HepG2 (cell line): ENCODE results near the gene SLC38A3. TPM values are rescaled to one million over a fixed set of nuclear protein-coding genes. Genes with fewer than 3 reads are reported as not detected.

Source experiments
- BCL3 ChIP-seq: sonication (generic); formaldehyde crosslinking; IDR thresholded peaks from 2 replicates; pipeline ENCODE4 v1.5.1; 2020; ENCODE audit warnings: mild to moderate bottlenecking, missing genetic modification reagents, moderate library complexity
- CCDC6 ChIP-seq: sonication (generic); formaldehyde crosslinking; IDR thresholded peaks from 2 replicates; pipeline ENCODE4 v1.8.1; 2022; ENCODE audit warnings: mild to moderate bottlenecking, missing genetic modification reagents, moderate library complexity
- CHD4 ChIP-seq: fragments of 200-600 bp; sonication (generic); IDR thresholded peaks from 2 replicates; pipeline ENCODE4 v1.7.0; 2017; ENCODE audit warnings: mild to moderate bottlenecking, low read length, borderline replicate concordance
- DRAP1 ChIP-seq: IDR thresholded peaks from 2 replicates; pipeline ENCODE4 v1.6.1; 2016; ENCODE audit warnings: missing genetic modification reagents, missing compliant biosample characterization
- FOSL2 ChIP-seq: sonication (generic); formaldehyde crosslinking; IDR thresholded peaks from 2 replicates; pipeline ENCODE4 v1.4.0; 2020; ENCODE audit warnings: missing genetic modification reagents
- HNRNPK ChIP-seq: fragments of 200-400 bp; formaldehyde crosslinking; IDR thresholded peaks from 2 replicates; pipeline ENCODE4 v1.6.1; 2018; ENCODE audit warnings: low read length, low read depth, moderate library complexity, mild to moderate bottlenecking; ENCODE audit not compliant: poor library complexity, severe bottlenecking
- RARA ChIP-seq: IDR thresholded peaks from 2 replicates; pipeline ENCODE4 v1.6.1; 2016; ENCODE audit warnings: missing genetic modification reagents, missing compliant biosample characterization
- RXRA ChIP-seq: sonication (generic); formaldehyde crosslinking; IDR thresholded peaks from 2 replicates; pipeline ENCODE4 v1.5.1; 2020; ENCODE audit warnings: missing genetic modification reagents
- SAFB2 ChIP-seq: sonication (generic); formaldehyde crosslinking; IDR thresholded peaks from 2 replicates; pipeline ENCODE4 v1.5.1; 2020; ENCODE audit warnings: missing genetic modification reagents, low read depth, mild to moderate bottlenecking, borderline replicate concordance
- SMAD1 ChIP-seq: sonication (generic); formaldehyde crosslinking; IDR thresholded peaks from 2 replicates; pipeline ENCODE4 v1.4.0; 2020; ENCODE audit warnings: missing genetic modification reagents, low read depth, mild to moderate bottlenecking, borderline replicate concordance
- SNAPC5 ChIP-seq: sonication (generic); formaldehyde crosslinking; IDR thresholded peaks from 2 replicates; pipeline ENCODE4 v1.8.1; 2023; ENCODE audit warnings: mild to moderate bottlenecking, missing genetic modification reagents, borderline replicate concordance
- SPEN ChIP-seq: sonication (generic); formaldehyde crosslinking; IDR thresholded peaks from 2 replicates; pipeline ENCODE4 v1.5.1; 2020; ENCODE audit warnings: low read depth, mild to moderate bottlenecking, missing genetic modification reagents
- TBL1XR1 ChIP-seq: fragments of 150-350 bp; IDR thresholded peaks from 2 replicates; pipeline ENCODE4 v1.6.1; 2014; ENCODE audit warnings: borderline replicate concordance, low read length; ENCODE audit not compliant: partially characterized antibody
- ZBTB10 ChIP-seq: sonication (generic); formaldehyde crosslinking; IDR thresholded peaks from 2 replicates; pipeline ENCODE4 v1.4.0; 2020; ENCODE audit warnings: missing genetic modification reagents, borderline replicate concordance
- ZBTB33 ChIP-seq: sonication (generic); formaldehyde crosslinking; IDR thresholded peaks from 2 replicates; pipeline ENCODE4 v1.4.0; 2020; ENCODE audit warnings: missing genetic modification reagents
- ZBTB38 ChIP-seq: sonication (generic); formaldehyde crosslinking; IDR thresholded peaks from 2 replicates; pipeline ENCODE4 v1.5.1; 2020; ENCODE audit warnings: mild to moderate bottlenecking, missing genetic modification reagents
- ZFY ChIP-seq: sonication (generic); formaldehyde crosslinking; IDR thresholded peaks from 2 replicates; pipeline ENCODE4 v1.4.0; 2020; ENCODE audit warnings: missing genetic modification reagents
- ZNF331 ChIP-seq: sonication (generic); formaldehyde crosslinking; IDR thresholded peaks from 2 replicates; pipeline ENCODE4 v1.4.0; 2020; ENCODE audit warnings: missing genetic modification reagents
- ZNF567 ChIP-seq: sonication (generic); formaldehyde crosslinking; IDR thresholded peaks from 2 replicates; pipeline ENCODE4 v1.8.1; 2023; ENCODE audit warnings: mild to moderate bottlenecking, missing genetic modification reagents, borderline replicate concordance
- ZNF607 ChIP-seq: sonication (generic); formaldehyde crosslinking; IDR thresholded peaks from 2 replicates; pipeline ENCODE4 v1.5.1; 2020; ENCODE audit warnings: missing genetic modification reagents, mild to moderate bottlenecking, borderline replicate concordance
- ZSCAN20 ChIP-seq: sonication (generic); formaldehyde crosslinking; IDR thresholded peaks from 2 replicates; pipeline ENCODE4 v1.4.0; 2020; ENCODE audit warnings: missing genetic modification reagents, mild to moderate bottlenecking, borderline replicate concordance
- ZSCAN21 ChIP-seq: sonication (generic); formaldehyde crosslinking; IDR thresholded peaks from 2 replicates; pipeline ENCODE4 v1.8.0; 2022; ENCODE audit warnings: mild to moderate bottlenecking, missing genetic modification reagents, moderate library complexity, borderline replicate concordance
- polyA plus RNA-seq, 8 experiments: library from polyadenylated mRNA; depleted of rRNA in 3 of 8; stranded (reverse) in 7 of 8; unstranded in 1 of 8; fragments of >200 nt; fragmentation: Illumina TruSeq in 4 of 8; extraction: Trizol in 4 of 8; gene quantifications; 2 replicates each; pipeline versions ENCODE4 v1.2.1 to v1.2.3, GENCODE V29; 2011 to 2016; ENCODE audit warnings: low read depth in 4 of 8, missing spikeins in 1 of 8, mixed read lengths in 1 of 8; ENCODE audit not compliant: insufficient read depth in 1 of 8
- total RNA-seq, 5 experiments: library from RNA; depleted of rRNA; stranded (reverse); fragments of >200 nt; fragmentation: Illumina TruSeq; extraction: Trizol; gene quantifications; 2 replicates each; pipeline ENCODE4 v1.2.3, GENCODE V29; 2016; ENCODE audit warnings: low read depth in 1 of 5

Gene SLC38A3
- total and polyA plus RNA-seq, 2 of the 13 experiments (the other 11 are each of a cell fraction or from before 2014, with no cell fraction given): 29.8 to 164 TPM

- TF ChIP-seq DRAP1 (CRISPR knock-in tag): peak; percentile 63
- TF ChIP-seq ZNF607 (CRISPR knock-in tag): peak; percentile 86; the same call in 1 of the 2 replicates
- peak; percentile 41; the same call in 1 of the 2 replicates for TF ChIP-seq ZSCAN20 (CRISPR knock-in tag)
- 0 out of 2 replicates have a peak, but pooled peaks have one; percentile 12 for TF ChIP-seq FOSL2
- peak; percentile 78 for TF ChIP-seq ZFY
- no peak; the same call in 1 of the 2 replicates for TF ChIP-seq RXRA (CRISPR knock-in tag)
- no peak for TF ChIP-seq SNAPC5 (CRISPR knock-in tag)
- peak; percentile 64; the same call in 1 of the 2 replicates for TF ChIP-seq ZSCAN21 (CRISPR knock-in tag)
- TF ChIP-seq ZNF567: peak; percentile 70
- TF ChIP-seq SPEN (CRISPR knock-in tag): peak; percentile 95; the same call in 1 of the 2 replicates
- no peak for TF ChIP-seq CHD4
- TF ChIP-seq RARA: peak; percentile 24; the same call in 1 of the 2 replicates
- 0 out of 2 replicates have a peak, but pooled peaks have one; percentile 35 for TF ChIP-seq SAFB2 (CRISPR knock-in tag)
- TF ChIP-seq HNRNPK: peak; percentile 95
- peak; percentile 57; the same call in 1 of the 2 replicates for TF ChIP-seq SMAD1 (CRISPR knock-in tag)
- no peak for TF ChIP-seq TBL1XR1
- 0 out of 2 replicates have a peak, but pooled peaks have one; percentile 27 for TF ChIP-seq BCL3
- TF ChIP-seq ZBTB33: peak; percentile 88
- TF ChIP-seq ZNF331 (CRISPR knock-in tag): peak; percentile 70
- peak; percentile 57; the same call in 1 of the 2 replicates for TF ChIP-seq ZBTB10
- peak; percentile 83; the same call in 1 of the 2 replicates for TF ChIP-seq CCDC6
- TF ChIP-seq ZBTB38 (CRISPR knock-in tag): peak; percentile 7; the same call in 1 of the 2 replicates
Observed at GRCh38 chr3:50227390-50228183, 22.5 kb downstream of the SLC38A3 start (continued).
